ENCODE results near the gene PTPN21.

PTPN21 gene

DNA sequence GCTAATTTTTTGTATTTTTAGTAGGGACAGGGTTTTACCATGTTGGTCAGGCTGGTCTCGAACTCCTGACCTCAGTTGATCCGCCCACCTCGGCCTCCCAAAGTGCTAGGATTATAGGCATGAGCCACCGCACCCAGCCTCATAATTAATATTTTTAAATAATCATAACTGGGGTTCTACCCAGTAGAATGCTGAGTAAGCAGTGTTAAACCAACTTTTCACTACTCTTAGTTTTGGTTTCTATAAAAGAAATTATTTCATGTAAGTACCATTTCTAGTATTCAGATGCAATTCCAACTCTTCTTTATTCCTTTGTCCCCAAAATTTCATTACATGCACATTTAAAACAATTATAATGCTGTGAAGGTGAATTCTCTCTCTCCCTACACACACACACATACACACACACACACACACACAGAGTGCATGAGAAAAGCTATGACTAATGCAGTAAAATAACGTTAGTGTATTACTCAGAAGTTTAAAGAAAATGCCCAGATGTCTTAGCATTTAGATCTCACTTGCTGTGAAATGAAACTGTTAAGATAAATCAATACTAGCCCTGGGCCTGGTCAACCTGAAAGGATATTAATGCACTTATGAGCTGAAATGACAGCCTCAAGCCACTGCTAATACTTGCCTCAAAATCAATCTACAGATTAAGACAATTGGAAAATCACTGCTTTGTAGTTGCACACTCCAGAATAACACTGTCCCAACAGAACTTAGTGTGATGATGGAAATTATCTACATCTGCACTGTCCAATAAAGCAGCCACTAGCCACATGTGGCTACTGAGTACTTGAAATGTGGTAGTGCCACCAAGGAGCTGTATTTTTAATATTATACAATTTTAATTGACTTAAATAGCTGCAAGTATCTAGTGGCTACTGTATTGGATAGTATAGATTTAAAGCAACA lies 36.0 kb downstream of the PTPN21 start:
- TF ChIP-seq POLR2A (IDR thresholded peaks at IDR 0.05; ENCODE audit: low read depth, low read length): no peak
- TF ChIP-seq POLR2AphosphoS5 (IDR thresholded peaks at IDR 0.05; ENCODE audit: low read depth, low read length): no peak
- TF ChIP-seq POU2F2 (IDR thresholded peaks at IDR 0.05; ENCODE audit: low read depth, low read length): no peak
- no peak for TF ChIP-seq SPI1 (IDR thresholded peaks at IDR 0.05; ENCODE audit: low read depth, low read length)
- TF ChIP-seq PAX5 (IDR thresholded peaks at IDR 0.05; ENCODE audit: insufficient read depth, low read length, severe bottlenecking): no peak
- no peak for TF ChIP-seq TAF1 (IDR thresholded peaks at IDR 0.05; ENCODE audit: low read depth, low read length)
- FAIRE-seq: no peak
- no peak for DNase-seq (ENCODE audit: insufficient read length, low spot score)

DNA sequence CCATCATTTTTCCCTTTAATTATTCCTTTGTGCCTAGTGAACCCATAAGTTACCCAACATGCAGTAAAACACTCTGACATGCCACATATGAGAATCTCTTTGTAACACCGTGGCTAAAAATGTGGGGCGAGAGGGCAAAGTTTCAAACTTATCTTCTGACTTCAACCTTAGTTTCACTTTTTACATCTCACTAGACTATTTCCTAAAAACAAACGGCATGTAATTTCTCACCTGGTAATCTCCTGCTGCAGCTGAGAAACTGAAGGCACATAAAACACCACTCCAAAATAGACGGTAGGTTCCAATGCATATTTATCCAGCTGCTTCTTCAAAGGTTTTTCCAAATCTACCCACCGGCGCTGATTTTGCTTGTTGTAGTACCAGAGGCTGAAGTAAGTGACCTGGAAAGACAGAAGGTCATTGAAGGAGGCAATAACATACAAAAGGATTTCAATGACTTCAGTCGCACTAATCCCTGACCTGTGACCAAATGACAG lies 37.9 kb downstream of the PTPN21 start:
- TF ChIP-seq POU2F2 (IDR thresholded peaks at IDR 0.05; ENCODE audit: low read depth, low read length) (no peak), TAF1 (IDR thresholded peaks at IDR 0.05; ENCODE audit: low read depth, low read length) (no peak), POLR2AphosphoS5 (IDR thresholded peaks at IDR 0.05; ENCODE audit: low read depth, low read length) (no peak), PAX5 (IDR thresholded peaks at IDR 0.05; ENCODE audit: insufficient read depth, low read length, severe bottlenecking) (no peak), POLR2A (IDR thresholded peaks at IDR 0.05; ENCODE audit: low read depth, low read length) (no peak), SPI1 (IDR thresholded peaks at IDR 0.05; ENCODE audit: low read depth, low read length) (no peak)
- no peak for FAIRE-seq
- DNase-seq (ENCODE audit: insufficient read length, low spot score): no peak

DNA sequence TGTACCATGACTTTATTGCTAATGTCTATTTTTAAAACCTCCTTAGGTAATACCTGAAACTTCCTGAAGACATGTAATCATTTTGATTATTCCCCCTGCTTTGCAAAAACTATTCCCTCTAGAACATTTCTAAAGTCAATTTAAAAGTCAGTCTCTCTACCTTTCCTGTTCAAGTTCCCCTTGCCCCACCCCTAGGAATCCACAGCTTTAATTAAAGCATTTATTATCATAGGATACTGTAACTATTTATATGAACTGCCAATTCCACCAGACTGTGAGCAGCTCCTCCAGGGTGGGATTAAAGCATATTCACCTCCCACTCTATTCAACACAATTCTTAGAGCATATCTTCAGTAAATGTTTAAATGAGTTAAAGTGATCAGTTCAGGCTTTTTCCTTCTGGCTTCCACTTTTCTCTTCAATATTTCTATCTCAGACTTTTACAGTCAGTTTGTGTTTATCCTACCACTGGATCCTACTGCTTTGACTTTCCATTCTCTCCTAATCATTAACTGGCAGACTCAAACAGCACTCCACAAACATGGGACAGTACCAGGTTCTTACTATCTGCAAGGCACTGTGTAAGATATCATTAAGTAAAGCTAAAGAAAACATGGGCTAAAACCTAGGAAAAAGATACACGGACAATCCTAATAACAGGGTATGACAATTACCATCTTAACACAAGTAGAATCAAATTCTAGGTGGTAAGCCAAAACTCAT lies 39.1 kb downstream of the PTPN21 start:
- DNase-seq (ENCODE audit: insufficient read length, low spot score) (no peak), FAIRE-seq (no peak)
- TF ChIP-seq PAX5 (IDR thresholded peaks at IDR 0.05; ENCODE audit: insufficient read depth, low read length, severe bottlenecking) (no peak), POLR2A (IDR thresholded peaks at IDR 0.05; ENCODE audit: low read depth, low read length) (no peak)

DNA sequence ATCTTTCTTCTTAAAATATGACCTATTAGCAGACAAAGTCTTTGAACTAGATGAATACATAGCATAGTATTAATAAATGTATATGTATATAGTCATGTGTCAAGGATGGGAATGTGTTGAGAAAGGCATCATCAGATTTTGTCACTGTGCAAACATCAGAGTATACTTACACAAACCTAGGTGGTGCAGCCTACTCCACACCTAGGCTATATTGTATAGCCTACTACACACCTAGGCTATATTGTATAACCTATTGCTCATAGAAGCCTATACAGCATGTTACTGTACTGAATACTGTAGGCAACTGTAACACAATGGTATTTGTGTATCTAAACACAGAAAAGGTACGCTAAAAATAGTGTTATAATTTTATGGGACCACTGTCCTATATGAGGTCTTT lies 47.6 kb downstream of the PTPN21 start:
- DNase-seq (ENCODE audit: insufficient read length, low spot score) (no peak), FAIRE-seq (no peak)
- TF ChIP-seq POLR2A (IDR thresholded peaks at IDR 0.05; ENCODE audit: low read depth, low read length): no peak
- TF ChIP-seq TAF1 (IDR thresholded peaks at IDR 0.05; ENCODE audit: low read depth, low read length): no peak
- TF ChIP-seq SPI1 (IDR thresholded peaks at IDR 0.05; ENCODE audit: low read depth, low read length): no peak

DNA sequence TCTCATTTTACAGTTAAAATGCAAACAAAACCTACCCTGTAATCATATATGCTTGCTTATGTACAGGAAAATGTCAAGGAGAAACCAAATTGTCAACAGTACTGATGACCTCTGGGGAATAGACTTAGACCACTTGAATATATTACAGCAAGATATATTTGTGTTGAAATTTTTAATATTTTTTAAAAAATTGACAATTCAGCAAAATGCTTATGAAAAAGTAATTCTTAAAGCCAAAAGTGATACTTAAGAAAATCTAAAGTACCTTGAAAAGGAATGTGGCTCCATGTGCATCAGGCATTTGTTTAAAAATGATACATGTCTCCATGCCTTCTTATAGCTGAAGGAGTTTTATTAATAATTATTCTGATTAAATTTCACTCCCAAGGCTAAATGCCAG lies 49.2 kb downstream of the PTPN21 start:
- DNase-seq (ENCODE audit: insufficient read length, low spot score) (no peak), FAIRE-seq (no peak)
- TF ChIP-seq TAF1 (IDR thresholded peaks at IDR 0.05; ENCODE audit: low read depth, low read length) (no peak), PAX5 (IDR thresholded peaks at IDR 0.05; ENCODE audit: insufficient read depth, low read length, severe bottlenecking) (no peak), POU2F2 (IDR thresholded peaks at IDR 0.05; ENCODE audit: low read depth, low read length) (no peak), POLR2A (IDR thresholded peaks at IDR 0.05; ENCODE audit: low read depth, low read length) (no peak), SPI1 (IDR thresholded peaks at IDR 0.05; ENCODE audit: low read depth, low read length) (no peak), POLR2AphosphoS5 (IDR thresholded peaks at IDR 0.05; ENCODE audit: low read depth, low read length) (no peak)

DNA sequence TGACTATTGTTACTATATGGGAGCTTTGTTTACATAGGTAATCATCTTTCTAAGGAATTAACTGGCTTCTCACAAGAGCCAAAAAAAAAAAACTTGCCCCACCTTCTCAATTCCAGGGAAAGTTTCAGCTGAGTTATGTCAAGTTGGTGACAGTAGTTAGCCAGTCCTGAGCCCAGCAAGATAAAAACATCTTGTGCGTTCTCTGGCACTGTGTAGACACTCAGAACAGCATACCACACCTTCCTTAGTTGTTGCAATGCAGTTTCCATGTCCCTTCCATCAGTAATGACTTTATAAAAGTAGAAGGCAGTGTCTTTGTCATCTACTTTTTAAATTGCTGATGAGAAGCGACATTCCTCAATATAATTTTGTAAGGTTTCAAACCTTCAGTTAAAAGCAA lies 50.2 kb downstream of the PTPN21 start:
- TF ChIP-seq PAX5 (IDR thresholded peaks at IDR 0.05; ENCODE audit: insufficient read depth, low read length, severe bottlenecking) (no peak), POU2F2 (IDR thresholded peaks at IDR 0.05; ENCODE audit: low read depth, low read length) (no peak)
- no peak for FAIRE-seq
- no peak for DNase-seq (ENCODE audit: insufficient read length, low spot score)

DNA sequence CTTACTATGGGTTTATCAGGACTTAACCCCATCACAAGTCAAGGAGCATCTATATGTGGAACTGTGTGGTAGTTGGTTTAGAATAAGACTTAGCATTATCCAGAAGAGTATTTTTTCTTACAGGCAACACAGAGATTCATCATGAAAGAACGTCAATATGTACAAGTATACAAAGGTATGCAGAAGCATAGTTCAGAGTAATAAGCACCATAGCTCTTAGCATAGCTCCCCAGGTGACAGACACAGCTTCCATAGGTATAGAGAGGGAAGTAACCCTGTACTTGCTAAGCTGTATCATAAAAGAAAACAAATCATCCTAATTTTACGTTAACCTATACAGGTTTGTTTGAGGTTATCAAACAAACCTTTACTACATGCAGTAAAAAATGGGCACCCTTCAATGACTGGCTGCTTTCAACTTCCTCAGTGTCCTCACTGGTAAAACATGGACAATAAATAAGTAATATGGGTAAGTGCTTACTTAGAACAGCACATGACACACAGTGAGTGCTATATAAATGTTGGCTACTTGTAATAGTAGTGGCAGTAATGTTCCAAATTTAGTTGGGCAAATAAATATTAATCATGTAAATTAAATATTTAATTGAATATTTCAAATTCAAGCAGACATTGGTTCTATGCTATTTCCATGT lies 50.9 kb downstream of the PTPN21 start:
- no peak for TF ChIP-seq TAF1 (IDR thresholded peaks at IDR 0.05; ENCODE audit: low read depth, low read length)
- no peak for TF ChIP-seq POLR2AphosphoS5 (IDR thresholded peaks at IDR 0.05; ENCODE audit: low read depth, low read length)
- no peak for TF ChIP-seq POLR2A (IDR thresholded peaks at IDR 0.05; ENCODE audit: low read depth, low read length)
- TF ChIP-seq SPI1 (IDR thresholded peaks at IDR 0.05; ENCODE audit: low read depth, low read length): no peak
- no peak for TF ChIP-seq PAX5 (IDR thresholded peaks at IDR 0.05; ENCODE audit: insufficient read depth, low read length, severe bottlenecking)
- no peak for TF ChIP-seq POU2F2 (IDR thresholded peaks at IDR 0.05; ENCODE audit: low read depth, low read length)
- FAIRE-seq (no peak), DNase-seq (ENCODE audit: insufficient read length, low spot score) (no peak)

DNA sequence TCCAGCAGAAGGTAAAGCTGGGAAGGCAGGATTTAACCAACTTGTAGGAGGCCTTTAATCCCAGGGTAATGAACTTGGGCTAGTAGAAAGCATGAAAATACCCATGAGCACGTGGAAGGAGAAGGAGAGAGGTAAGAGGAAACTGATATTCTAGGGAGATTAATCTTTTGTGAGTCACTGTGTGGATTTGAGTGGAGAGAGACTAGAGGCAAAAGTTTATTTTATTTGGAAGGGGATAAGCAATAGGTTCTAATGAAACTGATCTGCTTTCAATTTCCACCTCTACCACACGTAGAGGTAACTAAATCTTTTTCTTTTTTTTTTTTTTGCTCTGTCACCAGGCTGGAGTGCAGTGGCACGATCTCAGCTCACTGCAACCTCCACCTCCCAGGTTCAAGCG lies 52.1 kb downstream of the PTPN21 start:
- TF ChIP-seq PAX5 (IDR thresholded peaks at IDR 0.05; ENCODE audit: insufficient read depth, low read length, severe bottlenecking): no peak
- DNase-seq (ENCODE audit: insufficient read length, low spot score): no peak
- no peak for FAIRE-seq

DNA sequence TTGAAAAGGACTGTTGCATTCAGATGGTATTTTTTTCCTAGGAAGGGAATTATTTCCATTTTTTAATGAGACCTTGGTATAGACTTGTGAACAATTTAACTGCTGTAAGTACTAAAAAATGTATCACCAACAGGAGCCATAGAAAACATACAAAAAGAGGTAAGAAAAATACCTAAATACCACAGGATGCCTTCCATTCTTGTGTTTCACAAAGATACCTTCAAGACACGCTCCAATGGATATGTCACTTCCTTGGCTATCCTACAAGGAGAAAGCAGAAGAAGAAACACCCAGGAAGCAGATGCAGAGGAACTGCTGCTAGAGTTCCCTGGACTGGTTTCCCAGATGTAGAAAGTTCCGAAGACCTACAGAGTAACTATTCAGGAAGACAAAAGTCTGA lies 54.2 kb downstream of the PTPN21 start:
- FAIRE-seq (no peak), DNase-seq (ENCODE audit: insufficient read length, low spot score) (no peak)
- no peak for TF ChIP-seq PAX5 (IDR thresholded peaks at IDR 0.05; ENCODE audit: insufficient read depth, low read length, severe bottlenecking)
- no peak for TF ChIP-seq POLR2AphosphoS5 (IDR thresholded peaks at IDR 0.05; ENCODE audit: low read depth, low read length)
- TF ChIP-seq TAF1 (IDR thresholded peaks at IDR 0.05; ENCODE audit: low read depth, low read length): no peak
- no peak for TF ChIP-seq POLR2A (IDR thresholded peaks at IDR 0.05; ENCODE audit: low read depth, low read length)

DNA sequence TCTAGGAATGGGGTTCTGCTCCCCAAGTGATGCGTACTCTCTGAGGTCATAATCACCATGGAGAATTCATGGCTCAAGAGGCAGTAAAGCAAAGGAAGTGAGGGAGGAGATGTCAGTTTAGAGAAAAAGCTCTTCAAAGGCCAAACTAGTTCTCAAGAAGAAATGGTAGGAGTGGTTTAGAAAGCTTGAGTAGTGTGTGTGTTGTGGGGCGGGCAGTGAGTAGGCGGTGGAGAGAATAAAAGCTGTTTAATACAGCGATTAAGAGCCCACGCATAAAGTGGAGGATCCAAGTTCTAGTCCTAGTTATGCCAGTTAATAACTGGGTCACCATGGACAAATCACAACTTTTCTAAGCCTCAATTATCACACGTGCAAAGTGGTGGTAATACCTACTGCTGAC lies 55.6 kb downstream of the PTPN21 start:
- no peak for FAIRE-seq
- TF ChIP-seq SPI1 (IDR thresholded peaks at IDR 0.05; ENCODE audit: low read depth, low read length): no peak
- TF ChIP-seq PAX5 (IDR thresholded peaks at IDR 0.05; ENCODE audit: insufficient read depth, low read length, severe bottlenecking): no peak
- no peak for TF ChIP-seq POLR2AphosphoS5 (IDR thresholded peaks at IDR 0.05; ENCODE audit: low read depth, low read length)
- no peak for TF ChIP-seq POLR2A (IDR thresholded peaks at IDR 0.05; ENCODE audit: low read depth, low read length)
- TF ChIP-seq TAF1 (IDR thresholded peaks at IDR 0.05; ENCODE audit: low read depth, low read length): no peak
- no peak for TF ChIP-seq POU2F2 (IDR thresholded peaks at IDR 0.05; ENCODE audit: low read depth, low read length)

More for the DNA sequence above, 55.6 kb downstream of the PTPN21 start:
- no peak for DNase-seq (ENCODE audit: insufficient read length, low spot score)
